HG03469 (cell line): ENCODE measurements around the gene HSPB1.
"Not testable (repeated sequence)": the region's sequence is repeated elsewhere in the genome, so short reads cannot be mapped to it uniquely, and the experiment has no call there.

Experiments used
- ATAC-seq: cut with Tn5 transposase; IDR thresholded peaks from one replicate; pipeline ENCODE4 v1.9.1; 2021; ENCODE audit warnings: mild to moderate bottlenecking, moderate library complexity, moderate number of reproducible peaks; ENCODE audit not compliant: unreplicated experiment

Gene HSPB1

GRCh38 chr7:76281006-76281705 is 21.3 kb upstream of the HSPB1 start:
- no peak for ATAC-seq

DNA sequence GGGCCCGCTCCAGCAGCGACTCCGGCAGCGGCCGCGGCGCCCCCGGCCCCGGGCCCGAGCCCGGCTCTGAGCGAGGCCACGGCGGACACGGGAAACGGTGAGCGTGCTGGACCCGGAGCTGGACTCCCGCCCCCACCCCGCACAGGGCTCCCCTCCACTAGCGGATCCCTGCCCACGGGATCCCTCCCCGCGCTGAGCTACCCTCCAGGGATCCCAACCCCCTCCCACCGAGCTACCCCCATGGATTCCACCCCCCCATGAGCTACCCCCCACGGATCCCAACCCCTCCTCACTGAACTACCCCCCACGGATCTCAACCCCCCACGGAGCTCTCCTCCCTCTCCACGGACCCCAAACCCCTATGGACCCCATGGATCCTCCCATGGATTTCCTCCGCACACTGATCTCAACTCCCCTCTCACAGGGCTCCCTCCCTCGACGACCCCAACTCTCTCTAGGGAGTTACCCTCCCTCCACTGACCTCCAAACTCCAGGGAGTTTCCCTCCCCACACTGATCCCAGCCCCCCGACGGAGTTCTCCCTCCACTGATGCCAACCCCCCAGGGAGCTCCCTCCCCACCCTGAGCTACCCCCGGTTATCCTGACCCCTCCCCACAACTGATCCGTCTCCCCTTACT is 20.6 kb upstream of the HSPB1 start:
- no peak for ATAC-seq

DNA sequence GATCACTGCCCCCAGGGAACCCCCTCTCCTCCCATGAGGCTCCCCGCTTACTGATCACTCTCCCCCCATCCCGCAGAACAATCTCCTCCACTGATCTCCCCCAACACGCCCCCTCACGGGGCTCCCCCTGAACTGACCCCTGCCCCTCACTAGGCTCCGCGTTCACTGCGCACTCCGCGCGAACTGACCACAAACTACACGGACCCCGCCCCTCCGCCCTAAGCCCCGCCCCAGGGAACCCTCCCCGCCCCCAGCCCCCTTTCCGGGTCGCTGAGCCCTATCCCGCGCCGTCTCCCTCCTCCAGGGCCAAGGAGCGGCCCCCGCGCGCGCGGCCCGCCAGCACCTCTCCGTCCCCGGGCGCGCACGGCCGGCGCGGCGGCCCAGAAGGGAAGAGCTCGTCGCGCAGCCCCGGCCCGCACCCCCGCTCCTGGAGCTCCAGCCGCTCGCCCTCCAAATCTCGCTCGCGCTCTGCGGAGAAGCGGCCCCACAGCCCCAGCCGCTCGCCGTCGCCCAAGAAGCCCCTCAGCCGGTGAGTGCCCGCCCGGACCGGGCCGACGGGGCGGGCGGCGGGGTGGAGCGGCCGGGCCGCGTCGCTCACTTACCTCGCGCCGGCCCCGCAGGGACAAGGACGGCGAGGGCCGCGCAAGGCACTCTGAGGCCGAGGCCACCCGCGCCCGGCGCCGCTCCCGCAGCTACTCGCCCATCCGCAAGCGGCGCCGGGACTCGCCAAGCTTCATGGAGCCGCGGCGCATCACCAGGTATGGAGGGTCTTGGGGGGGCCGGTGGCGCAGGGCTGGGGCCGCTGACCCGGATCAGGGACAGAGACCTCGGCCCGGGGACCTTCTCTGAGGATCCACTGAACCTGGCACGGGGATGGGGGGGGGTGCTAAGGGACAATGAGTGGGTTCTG is 19.9 kb upstream of the HSPB1 start:
- ATAC-seq: no peak

- ATAC-seq: no peak
Observed at GRCh38 chr7:76283254-76284159, 19.0 kb upstream of the HSPB1 start.

DNA sequence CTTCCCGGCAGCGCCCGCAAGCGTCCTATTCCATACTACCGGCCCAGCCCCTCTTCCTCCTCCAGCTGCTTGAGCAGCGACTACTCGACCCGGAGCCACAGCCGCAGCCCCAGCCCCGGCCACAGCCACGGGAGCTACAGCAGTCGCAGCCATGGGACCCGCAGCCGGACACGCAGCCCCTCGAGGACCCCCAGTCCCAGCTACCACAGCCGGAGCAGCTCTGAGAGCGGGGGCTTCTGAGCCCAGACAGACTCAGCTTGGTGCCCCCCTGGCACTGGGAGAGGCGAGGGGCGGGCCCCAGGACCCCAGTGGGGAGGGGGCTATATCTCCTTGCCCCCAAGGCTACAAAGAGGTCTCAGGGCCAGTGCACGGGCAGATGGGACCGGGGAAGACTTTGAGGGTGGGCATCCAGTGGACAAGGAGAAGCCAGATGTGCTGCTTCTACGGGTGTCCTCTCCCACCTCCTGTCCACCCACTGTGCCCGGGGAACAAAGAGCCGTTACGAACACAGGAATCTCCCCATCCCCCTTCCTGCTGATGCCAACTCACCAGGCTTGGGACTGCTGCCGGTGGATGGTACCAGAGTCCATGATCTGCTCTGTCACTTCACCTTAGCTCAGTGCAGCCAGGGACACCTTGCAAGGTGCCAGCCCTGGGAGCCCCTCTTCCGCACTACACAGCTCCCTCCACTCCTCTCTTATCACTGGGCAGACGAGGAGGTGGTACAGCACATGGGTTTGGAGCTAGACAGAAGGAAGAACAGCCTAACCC is 16.7 kb upstream of the HSPB1 start:
- no peak for ATAC-seq

- ATAC-seq: no peak
Observed at GRCh38 chr7:76286842-76287403, 15.6 kb upstream of the HSPB1 start.

- ATAC-seq: not testable (repeated sequence)
Observed at GRCh38 chr7:76290847-76291350, 11.6 kb upstream of the HSPB1 start.

DNA sequence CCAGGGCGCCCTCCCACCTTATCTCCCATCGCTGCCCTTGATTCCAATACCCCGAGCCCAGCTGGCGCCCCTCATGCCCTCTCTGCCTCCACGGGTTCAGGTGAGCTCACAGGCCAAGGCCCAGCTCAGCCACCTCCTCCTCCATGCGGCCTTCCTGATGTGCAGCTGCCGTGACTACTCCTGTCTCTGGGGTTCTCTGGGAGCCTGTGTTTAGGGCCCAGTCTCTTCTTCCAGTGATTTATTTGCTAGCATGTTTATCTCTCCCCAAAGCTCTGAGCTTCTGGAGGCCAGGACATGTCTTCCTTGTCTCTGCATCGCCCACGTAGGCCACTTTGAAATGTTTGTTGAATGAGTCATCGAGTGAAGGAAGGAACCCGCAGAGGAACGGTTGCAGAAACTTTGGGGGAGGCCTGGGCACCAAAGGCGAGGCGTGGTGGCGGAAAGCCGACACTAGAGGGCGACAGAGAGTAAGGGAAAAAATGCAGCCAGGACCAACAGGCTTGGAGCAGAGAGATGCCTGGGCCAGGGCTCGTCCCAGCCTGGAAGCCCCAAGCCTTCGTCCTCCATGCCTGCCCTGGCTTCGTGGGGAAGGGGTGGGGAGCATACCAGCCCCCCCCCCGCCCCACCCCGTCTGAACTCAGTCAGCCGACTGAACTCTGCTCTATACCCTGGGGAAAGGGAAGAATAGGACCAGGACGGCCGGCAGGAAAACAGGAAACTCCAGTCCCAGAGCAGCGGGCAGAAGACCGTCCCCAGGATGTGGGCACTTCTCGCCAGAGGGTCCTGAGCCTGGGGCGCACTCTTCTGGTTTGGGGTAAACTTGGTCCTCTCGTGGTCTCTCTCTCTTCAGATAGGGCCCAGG is 10.9 kb upstream of the HSPB1 start:
- ATAC-seq: peak; percentile 61

DNA sequence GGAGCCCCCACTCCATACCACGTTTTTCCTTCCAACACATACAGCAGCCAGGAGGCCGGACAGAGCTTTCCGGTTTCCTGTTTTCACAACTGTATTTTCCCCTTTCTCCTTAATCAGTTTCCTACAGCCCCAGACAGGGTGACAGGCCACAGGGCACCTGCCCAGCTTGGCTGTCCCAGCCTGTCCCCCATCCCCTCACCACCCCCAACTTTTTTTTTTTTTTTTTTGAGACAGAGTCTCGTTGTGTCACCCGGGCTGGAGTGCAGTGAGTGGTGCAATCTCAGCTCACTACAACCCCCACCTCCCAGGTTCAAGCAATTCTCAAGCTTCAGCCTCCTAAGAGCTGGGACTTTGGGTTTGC is 10.3 kb upstream of the HSPB1 start:
- no peak for ATAC-seq

DNA sequence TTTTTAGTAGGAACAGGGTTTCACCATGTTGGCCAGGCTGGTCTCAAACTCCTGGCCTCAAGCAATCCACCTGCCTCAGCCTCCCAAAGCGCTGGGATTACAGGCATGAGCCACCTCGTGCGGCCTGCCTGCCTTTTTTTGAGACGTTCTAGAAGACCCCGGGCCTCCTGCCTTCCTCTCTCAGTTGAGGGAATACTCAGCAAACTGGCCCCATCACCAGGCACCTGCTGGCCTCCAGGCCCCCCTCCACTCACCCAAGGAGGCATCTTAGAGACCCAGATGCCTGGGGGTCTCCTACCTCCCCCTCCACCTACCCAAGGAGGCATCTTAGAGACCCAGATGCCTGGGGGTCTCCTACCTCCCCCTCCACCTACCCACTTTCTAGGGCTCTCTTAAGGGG is 9.6 kb upstream of the HSPB1 start:
- not testable (repeated sequence) for ATAC-seq

- ATAC-seq: no peak
Observed at GRCh38 chr7:76293407-76293901, 9.0 kb upstream of the HSPB1 start.

- no peak for ATAC-seq
Observed at GRCh38 chr7:76294344-76295024, 8.0 kb upstream of the HSPB1 start.

DNA sequence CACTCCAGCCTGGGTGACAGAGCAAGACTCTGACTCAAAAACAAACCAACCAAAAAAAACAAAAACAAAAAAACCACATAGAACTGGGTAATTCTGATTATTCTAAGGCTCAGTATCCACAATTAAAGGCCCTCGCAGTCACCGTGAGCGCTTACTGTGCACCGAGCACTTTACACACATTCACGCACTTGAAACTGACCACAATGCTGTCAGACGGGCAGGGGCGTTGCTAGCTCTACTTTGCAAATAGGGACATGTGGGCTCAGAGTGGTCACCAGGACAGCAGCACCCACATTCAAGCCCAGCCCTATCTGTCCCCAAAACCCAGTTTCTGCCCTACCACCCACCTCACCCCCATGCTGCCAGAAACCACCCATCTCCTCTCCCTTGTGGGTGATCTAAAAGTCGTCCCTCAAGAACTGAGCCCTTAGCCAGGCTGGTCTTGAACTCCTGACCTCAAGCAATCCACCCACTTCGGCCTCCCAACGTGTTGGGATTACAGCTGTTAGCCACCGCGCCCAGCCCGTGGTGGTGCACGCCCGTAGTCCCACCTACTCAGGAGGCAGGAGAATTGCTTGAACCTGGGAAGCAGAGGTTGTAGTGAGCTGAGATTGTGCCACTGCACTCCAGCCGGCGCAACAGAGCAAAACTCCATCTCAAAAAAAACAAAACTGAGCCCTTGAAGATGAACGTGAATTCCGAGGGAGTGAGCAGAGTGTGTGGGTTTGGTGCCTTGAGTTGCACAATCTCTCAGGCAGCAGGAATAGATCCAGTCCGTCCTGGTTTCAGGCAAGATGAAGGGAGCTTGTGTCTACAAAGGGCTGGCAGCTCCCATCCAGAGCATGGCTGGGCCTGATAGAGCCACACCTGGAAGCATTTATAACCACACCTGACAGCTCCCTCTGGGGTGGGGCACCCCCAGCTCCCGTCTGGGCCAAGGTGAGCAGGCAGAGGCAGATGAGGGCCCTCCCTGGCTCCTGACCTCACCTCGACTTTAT is 5.4 kb upstream of the HSPB1 start:
- no peak for ATAC-seq

DNA sequence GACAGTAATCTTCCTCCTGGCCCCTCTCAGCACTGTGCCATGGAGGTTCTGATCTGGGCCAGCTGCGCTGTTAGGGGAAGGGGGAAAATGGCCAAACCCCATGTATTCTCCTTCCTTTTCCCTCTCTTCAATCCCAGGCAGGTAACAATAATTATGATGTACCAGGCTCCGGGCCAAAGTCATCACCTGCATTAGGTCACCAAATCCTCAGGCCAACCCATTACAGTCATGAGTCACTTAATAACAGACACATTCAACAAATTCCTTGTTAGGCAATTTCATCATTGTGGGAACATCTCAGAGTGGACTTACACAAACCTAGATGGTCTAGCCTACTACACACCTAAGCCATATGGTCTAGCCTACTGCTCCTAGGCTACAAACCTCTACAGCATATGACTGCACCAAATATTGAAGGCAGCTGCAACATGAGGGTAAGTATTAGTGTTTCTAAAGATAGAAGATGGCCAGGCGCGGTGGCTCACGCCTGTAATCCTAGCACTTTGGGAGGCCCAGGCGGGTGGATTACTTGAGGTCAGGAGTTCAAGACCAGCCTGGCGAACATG is 2.2 kb upstream of the HSPB1 start:
- ATAC-seq: no peak

DNA sequence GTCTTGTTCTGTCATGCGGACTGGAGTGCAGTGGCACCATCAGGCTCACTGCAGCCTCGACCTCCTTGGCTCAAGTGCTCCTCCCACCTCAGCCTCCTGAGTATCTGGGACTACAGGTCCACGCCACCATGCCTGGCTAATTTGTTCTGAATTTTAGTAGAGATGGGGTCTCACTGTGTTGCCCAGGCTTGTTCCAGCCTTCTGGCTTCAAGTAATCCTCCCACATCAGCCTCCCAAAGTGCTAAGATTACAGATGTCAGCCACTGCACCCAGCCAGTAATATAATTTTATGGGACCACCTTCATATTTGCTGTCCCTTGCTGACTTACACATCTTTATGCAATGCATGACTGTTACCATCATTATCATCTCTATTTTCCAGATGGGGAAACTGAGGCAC is 1.5 kb upstream of the HSPB1 start:
- ATAC-seq: no peak
